Measurements from ENCODE around the gene PSMG4.

- TF ChIP-seq, protein P1, sequence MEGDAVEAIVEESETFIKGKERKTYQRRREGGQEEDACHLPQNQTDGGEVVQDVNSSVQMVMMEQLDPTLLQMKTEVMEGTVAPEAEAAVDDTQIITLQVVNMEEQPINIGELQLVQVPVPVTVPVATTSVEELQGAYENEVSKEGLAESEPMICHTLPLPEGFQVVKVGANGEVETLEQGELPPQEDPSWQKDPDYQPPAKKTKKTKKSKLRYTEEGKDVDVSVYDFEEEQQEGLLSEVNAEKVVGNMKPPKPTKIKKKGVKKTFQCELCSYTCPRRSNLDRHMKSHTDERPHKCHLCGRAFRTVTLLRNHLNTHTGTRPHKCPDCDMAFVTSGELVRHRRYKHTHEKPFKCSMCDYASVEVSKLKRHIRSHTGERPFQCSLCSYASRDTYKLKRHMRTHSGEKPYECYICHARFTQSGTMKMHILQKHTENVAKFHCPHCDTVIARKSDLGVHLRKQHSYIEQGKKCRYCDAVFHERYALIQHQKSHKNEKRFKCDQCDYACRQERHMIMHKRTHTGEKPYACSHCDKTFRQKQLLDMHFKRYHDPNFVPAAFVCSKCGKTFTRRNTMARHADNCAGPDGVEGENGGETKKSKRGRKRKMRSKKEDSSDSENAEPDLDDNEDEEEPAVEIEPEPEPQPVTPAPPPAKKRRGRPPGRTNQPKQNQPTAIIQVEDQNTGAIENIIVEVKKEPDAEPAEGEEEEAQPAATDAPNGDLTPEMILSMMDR (IDR thresholded peaks at IDR 0.05 in 2 of 3, conservative IDR thresholded peaks at IDR 0.05 in 1 of 3; ENCODE audit: borderline replicate concordance in 1 of 3, insufficient read depth in 1 of 3, low read depth in 2 of 3, low read length in 2 of 3): no peak
- TF ChIP-seq JUND (IDR thresholded peaks at IDR 0.05) (no peak), REST (IDR thresholded peaks at IDR 0.05; ENCODE audit: low read depth) (no peak), EZH2phosphoT487 (IDR thresholded peaks at IDR 0.05; ENCODE audit: borderline replicate concordance) (no peak), EGR1 (IDR thresholded peaks at IDR 0.05; ENCODE audit: low read depth) (no peak), EZH2 (IDR thresholded peaks at IDR 0.05) (no peak), POLR2A (IDR thresholded peaks at IDR 0.05; ENCODE audit: borderline replicate concordance, extremely low read depth, insufficient read depth, insufficient read length) (no peak), CEBPB (IDR thresholded peaks at IDR 0.05; ENCODE audit: low read depth) (no peak), SIN3A (IDR thresholded peaks at IDR 0.05; ENCODE audit: low read depth) (no peak), ZFX (IDR thresholded peaks at IDR 0.05) (no peak)
- TF ChIP-seq, protein P2, sequence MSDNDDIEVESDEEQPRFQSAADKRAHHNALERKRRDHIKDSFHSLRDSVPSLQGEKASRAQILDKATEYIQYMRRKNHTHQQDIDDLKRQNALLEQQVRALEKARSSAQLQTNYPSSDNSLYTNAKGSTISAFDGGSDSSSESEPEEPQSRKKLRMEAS (IDR thresholded peaks at IDR 0.05): no peak
- TF ChIP-seq, protein P3, sequence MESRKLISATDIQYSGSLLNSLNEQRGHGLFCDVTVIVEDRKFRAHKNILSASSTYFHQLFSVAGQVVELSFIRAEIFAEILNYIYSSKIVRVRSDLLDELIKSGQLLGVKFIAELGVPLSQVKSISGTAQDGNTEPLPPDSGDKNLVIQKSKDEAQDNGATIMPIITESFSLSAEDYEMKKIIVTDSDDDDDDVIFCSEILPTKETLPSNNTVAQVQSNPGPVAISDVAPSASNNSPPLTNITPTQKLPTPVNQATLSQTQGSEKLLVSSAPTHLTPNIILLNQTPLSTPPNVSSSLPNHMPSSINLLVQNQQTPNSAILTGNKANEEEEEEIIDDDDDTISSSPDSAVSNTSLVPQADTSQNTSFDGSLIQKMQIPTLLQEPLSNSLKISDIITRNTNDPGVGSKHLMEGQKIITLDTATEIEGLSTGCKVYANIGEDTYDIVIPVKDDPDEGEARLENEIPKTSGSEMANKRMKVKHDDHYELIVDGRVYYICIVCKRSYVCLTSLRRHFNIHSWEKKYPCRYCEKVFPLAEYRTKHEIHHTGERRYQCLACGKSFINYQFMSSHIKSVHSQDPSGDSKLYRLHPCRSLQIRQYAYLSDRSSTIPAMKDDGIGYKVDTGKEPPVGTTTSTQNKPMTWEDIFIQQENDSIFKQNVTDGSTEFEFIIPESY (IDR thresholded peaks at IDR 0.05; ENCODE audit: extremely low read depth, insufficient replicate concordance, low read length): no peak
Observed at GRCh38 chr6:3263096-3263495, 4.3 kb downstream of the PSMG4 start.
